Measurements from ENCODE around the gene ZNF808. TPM values are rescaled to one million over a fixed set of nuclear protein-coding genes. Genes with fewer than 3 reads are reported as not detected.
"Not testable (repeated sequence)": the region's sequence is repeated elsewhere in the genome, so short reads cannot be mapped to it uniquely, and the experiment has no call there.

Gene ZNF808
- total and polyA plus RNA-seq, 8 donors, result 3.6 to 17.1 (median 10.2) TPM

DNA sequence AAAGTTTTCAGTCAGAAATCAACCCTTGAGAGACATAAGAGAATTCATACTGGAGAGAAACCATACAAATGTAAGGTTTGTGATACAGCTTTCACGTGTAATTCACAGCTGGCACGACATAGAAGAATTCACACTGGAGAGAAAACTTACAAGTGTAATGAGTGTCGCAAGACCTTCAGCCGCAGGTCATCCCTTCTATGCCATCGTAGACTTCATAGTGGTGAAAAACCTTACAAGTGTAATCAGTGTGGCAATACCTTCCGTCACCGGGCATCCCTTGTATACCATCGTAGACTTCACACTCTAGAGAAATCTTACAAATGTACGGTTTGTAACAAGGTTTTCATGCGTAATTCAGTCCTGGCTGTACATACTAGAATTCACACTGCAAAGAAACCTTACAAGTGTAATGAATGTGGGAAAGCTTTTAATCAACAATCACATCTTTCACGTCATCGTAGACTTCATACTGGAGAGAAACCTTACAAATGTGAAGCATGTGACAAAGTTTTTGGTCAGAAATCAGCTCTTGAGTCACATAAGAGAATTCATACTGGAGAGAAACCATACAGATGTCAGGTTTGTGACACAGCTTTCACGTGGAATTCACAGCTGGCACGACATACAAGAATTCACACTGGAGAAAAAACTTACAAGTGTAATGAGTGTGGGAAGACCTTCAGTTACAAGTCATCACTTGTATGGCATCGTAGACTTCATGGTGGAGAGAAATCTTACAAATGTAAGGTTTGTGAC lies 26.9 kb downstream of the ZNF808 start:
- Histone ChIP-seq H3K9me3 (peaks cover 0 to 20% (median 14%) of the 10 kb centered on the region in 4 donors), H3K4me3 (no peak overlapping the region), H3K4me1 (no peaks in the 10 kb centered on the region), H3K36me3 (peaks cover 0 to 43% (median 30%) of the 10 kb centered on the region in 3 donors), H3K27ac (no peak overlapping the region), H3K27me3 (no peaks in the 10 kb centered on the region)
- intact Hi-C loops (cut with DNase I), result no loop called here
- 98% methylated on average over 15 of the region's 15 CpGs for WGBS, 2 donors
- no peak for ATAC-seq
- no peak for FAIRE-seq
- TF ChIP-seq, protein P1, sequence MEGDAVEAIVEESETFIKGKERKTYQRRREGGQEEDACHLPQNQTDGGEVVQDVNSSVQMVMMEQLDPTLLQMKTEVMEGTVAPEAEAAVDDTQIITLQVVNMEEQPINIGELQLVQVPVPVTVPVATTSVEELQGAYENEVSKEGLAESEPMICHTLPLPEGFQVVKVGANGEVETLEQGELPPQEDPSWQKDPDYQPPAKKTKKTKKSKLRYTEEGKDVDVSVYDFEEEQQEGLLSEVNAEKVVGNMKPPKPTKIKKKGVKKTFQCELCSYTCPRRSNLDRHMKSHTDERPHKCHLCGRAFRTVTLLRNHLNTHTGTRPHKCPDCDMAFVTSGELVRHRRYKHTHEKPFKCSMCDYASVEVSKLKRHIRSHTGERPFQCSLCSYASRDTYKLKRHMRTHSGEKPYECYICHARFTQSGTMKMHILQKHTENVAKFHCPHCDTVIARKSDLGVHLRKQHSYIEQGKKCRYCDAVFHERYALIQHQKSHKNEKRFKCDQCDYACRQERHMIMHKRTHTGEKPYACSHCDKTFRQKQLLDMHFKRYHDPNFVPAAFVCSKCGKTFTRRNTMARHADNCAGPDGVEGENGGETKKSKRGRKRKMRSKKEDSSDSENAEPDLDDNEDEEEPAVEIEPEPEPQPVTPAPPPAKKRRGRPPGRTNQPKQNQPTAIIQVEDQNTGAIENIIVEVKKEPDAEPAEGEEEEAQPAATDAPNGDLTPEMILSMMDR (IDR thresholded peaks at IDR 0.05), result no peak
- no peak for DNase-seq

DNA sequence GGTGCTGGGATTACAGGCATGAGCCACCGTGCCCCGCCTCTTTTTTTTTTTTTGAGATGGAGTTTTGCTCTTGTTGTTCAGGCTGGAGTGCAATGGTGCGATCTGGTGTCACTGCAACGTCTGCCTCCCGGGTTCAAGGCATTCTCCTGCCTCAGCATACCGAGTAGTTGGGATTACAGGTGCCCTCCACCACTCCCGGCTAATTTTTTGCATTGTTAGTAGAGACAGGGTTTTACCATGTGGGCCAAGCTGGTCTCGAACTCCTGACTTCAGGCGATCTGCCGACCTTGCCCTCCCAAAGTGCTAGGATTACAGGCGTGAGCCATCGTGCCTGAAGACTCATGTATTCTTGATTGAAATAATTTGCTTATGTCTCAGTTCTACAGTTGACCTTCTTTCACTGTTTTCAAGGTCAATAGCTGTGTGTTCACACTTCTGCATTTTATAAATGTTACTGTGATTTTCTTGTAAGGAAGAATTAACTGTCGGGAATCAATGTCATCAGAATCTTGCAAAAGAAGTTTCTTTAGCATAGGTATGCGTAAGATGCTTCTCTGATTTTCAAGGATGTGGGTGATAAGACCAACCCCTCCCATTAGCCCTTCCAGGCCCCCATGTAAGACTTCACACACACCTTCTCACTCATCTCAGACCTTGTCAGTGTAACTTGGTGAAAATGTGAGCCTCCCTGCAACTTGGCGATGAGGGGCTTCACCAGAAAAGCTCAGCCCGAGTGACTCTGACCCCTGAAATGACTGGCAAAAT lies 29.9 kb downstream of the ZNF808 start:
- no peaks in the 10 kb centered on the region for H3K4me1 ChIP-seq
- ATAC-seq (no peak), DNase-seq (no peak), FAIRE-seq (no peak)
- H3K9me3 ChIP-seq, result peaks cover 0 to 20% (median 14%) of the 10 kb centered on the region in 4 donors
- H3K27ac ChIP-seq, result no peak overlapping the region
- TF ChIP-seq, protein P1 (IDR thresholded peaks at IDR 0.05), result no peak
- no peaks in the 10 kb centered on the region for H3K27me3 ChIP-seq
- intact Hi-C loops (cut with DNase I), result no loop called here
- WGBS, 2 donors, result 97 to 99% methylated on average over 15 to 16 of the region's 16 CpGs
- no peak overlapping the region for H3K4me3 ChIP-seq
- peaks cover 0 to 45% (median 20%) of the 10 kb centered on the region in 3 donors for H3K36me3 ChIP-seq

DNA sequence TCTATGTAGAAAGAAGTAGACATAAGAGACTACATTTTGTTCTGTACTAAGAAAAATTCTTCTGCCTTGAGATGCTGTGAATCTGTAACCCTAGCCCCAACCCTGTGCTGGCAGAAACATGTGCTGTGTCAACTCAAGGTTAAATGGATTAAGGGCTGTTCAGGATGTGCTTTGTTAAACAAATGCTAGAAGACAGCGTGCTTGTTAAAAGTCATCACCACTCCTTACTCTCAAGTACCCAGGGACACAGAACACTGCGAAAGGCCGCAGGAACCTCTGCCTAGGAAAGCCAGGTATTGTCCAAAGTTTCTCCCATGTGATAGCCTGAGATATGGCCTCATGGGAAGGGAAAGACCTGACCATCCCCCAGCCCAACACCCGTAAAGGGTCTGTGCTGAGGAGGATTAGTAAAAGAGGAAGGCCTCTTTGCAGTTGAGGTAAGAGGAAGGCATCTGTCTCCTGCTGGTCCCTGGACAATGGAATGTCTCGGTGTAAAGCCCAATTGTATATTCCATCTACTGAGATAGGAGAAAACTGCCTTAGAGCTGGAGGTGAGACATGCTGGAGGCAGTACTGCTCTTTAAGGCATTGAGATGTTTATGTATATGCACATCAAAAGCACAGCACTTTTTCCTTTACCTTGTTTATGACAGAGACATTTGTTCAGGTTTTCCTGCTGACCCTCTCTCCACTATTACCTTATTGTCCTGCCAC lies 31.4 kb downstream of the ZNF808 start:
- peaks cover 0 to 35% (median 9%) of the 10 kb centered on the region in 3 donors for H3K36me3 ChIP-seq
- H3K27me3 ChIP-seq; H3K27ac ChIP-seq; ATAC-seq; intact Hi-C loops (cut with DNase I); FAIRE-seq; DNase-seq; H3K4me1 ChIP-seq; H3K4me3 ChIP-seq: not testable (repeated sequence)
- 79 to 83% methylated on average over 5 of the region's 5 CpGs for WGBS, 2 donors
- peaks cover 0 to 18% (median 13%) of the 10 kb centered on the region in 4 donors for H3K9me3 ChIP-seq

DNA sequence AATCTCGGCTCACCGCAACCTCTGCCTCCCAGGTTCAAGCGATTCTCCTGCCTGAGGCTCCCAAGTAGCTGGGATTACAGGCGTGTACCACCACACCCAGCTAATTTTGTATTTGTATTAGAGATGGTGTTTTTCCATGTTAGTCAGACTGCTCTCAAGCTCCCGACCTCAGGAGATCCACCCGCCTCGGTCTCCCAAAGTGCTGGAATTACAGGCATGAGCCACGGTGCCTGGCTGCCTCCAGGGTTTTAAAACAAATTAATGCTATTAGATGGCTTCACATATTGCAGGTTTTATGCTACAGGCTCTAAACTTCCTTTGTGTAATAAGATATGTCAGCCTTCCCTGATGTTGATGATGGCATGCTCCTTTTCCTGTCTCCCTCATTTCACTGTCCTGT lies 34.1 kb downstream of the ZNF808 start:
- ATAC-seq; H3K27ac ChIP-seq; H3K4me1 ChIP-seq; intact Hi-C loops (cut with DNase I); H3K27me3 ChIP-seq; DNase-seq; H3K9me3 ChIP-seq; H3K4me3 ChIP-seq; FAIRE-seq: not testable (repeated sequence)
- peaks cover 0 to 21% (median 0%) of the 10 kb centered on the region in 3 donors for H3K36me3 ChIP-seq
- WGBS, 2 donors, result 97 to 98% methylated on average over 8 of the region's 8 CpGs

DNA sequence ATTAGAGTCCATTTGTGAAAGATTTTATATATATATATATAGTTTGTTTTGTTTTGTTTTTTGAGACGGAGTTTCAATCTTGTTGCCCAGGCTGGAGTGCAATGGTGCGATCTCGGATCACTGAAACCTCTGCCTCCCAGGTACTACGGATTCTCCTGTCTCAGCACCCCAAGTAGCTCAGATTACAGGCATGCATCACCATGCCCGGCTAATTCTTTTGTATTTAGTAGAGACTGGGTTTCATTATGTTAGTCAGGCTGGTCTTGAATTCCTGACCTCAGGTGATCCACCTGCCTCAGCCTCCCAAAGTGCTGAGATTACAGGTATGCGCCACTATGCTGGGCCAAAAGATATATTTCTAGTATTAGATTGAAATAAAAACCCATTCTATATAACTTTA lies 38.7 kb downstream of the ZNF808 start:
- no peaks in the 10 kb centered on the region for H3K27me3 ChIP-seq
- ATAC-seq, result no peak
- no peak for DNase-seq
- intact Hi-C loops (cut with DNase I), result no loop called here
- no peak overlapping the region for H3K27ac ChIP-seq
- peaks cover 0 to 6% (median 0%) of the 10 kb centered on the region in 3 donors for H3K36me3 ChIP-seq
- TF ChIP-seq, protein P1 (IDR thresholded peaks at IDR 0.05), result no peak
- H3K4me1 ChIP-seq, result no peaks in the 10 kb centered on the region
- no peaks in the 10 kb centered on the region for H3K9me3 ChIP-seq
- 92 to 94% methylated on average over 6 of the region's 6 CpGs for WGBS, 2 donors
- FAIRE-seq, result no peak
- H3K4me3 ChIP-seq, result no peak overlapping the region

Measured in pancreas (tissue), 10 donors.